OCI-LY1 (cell line): ENCODE results near the gene ATP6V1G1.
"Not testable (repeated sequence)": the region's sequence is repeated elsewhere in the genome, so short reads cannot be mapped to it uniquely, and the experiment has no call there.

Source experiments
- H2AFZ ChIP-seq: fragments of 200-600 bp; sonication (generic), shearing (Covaris generic); 2 replicates; pipeline ENCODE4 v1.6.0; 2014; ENCODE audit warnings: antibody characterized with exemption, mild to moderate bottlenecking, low read length
- H3F3A ChIP-seq: fragments of 200-600 bp; sonication (generic), shearing (Covaris generic); 2 replicates; pipeline ENCODE4 v1.6.0; 2014; ENCODE audit warnings: mild to moderate bottlenecking, antibody characterized with exemption, low read length, moderate library complexity; ENCODE audit not compliant: insufficient read depth
- H3K27ac ChIP-seq: fragments of 200-600 bp; sonication (generic); 2 replicates; pipeline ENCODE4 v1.5.1; 2014; ENCODE audit warnings: low read length, mixed run types, mild to moderate bottlenecking, low read depth; ENCODE audit not compliant: poor library complexity, severe bottlenecking
- H3K27me3 ChIP-seq: fragments of 200-600 bp; sonication (generic); 2 replicates; pipeline ENCODE4 v1.6.0; 2014; ENCODE audit warnings: antibody characterized with exemption, mild to moderate bottlenecking, low read length, moderate library complexity; ENCODE audit not compliant: insufficient read depth
- H3K36me3 ChIP-seq: fragments of 200-600 bp; sonication (generic); 2 replicates; pipeline ENCODE4 v1.6.1; 2014; ENCODE audit warnings: mild to moderate bottlenecking, antibody characterized with exemption, low read length, moderate library complexity, mixed read lengths; ENCODE audit not compliant: insufficient read depth
- H3K4me1 ChIP-seq: fragments of 200-600 bp; sonication (generic); 2 replicates; pipeline ENCODE4 v1.5.1; 2014; ENCODE audit warnings: mild to moderate bottlenecking, low read length, moderate library complexity; ENCODE audit not compliant: insufficient read depth, severe bottlenecking
- H3K4me2 ChIP-seq: fragments of 200-600 bp; sonication (generic), shearing (Covaris generic); 2 replicates; pipeline ENCODE4 v1.6.1; 2014; ENCODE audit warnings: low read length
- H3K4me3 ChIP-seq: fragments of 200-600 bp; sonication (generic); 2 replicates; pipeline ENCODE4 v1.5.1; 2014; ENCODE audit warnings: low read length, low read depth, mild to moderate bottlenecking, mixed read lengths; ENCODE audit not compliant: poor library complexity, severe bottlenecking
- H3K79me2 ChIP-seq: fragments of 200-600 bp; shearing (Covaris generic); 2 replicates; pipeline ENCODE4 v1.6.1; 2016; ENCODE audit warnings: mixed run types, low read length, mixed read lengths; ENCODE audit not compliant: insufficient read depth
- H3K9ac ChIP-seq: fragments of 200-600 bp; sonication (generic), shearing (Covaris generic); 2 replicates; pipeline ENCODE4 v1.6.1; 2014; ENCODE audit warnings: mild to moderate bottlenecking, low read length, mixed read lengths
- H3K9me2 ChIP-seq: fragments of 200-600 bp; sonication (generic), shearing (Covaris generic); 2 replicates; pipeline ENCODE4 v1.6.1; 2014; ENCODE audit warnings: low read depth, mild to moderate bottlenecking, low read length, mixed read lengths
- H3K9me3 ChIP-seq: fragments of 200-600 bp; shearing (Covaris generic); 2 replicates; pipeline ENCODE4 v1.6.1; 2014; ENCODE audit warnings: low read length, mixed read lengths
- H4K20me1 ChIP-seq: fragments of 200-600 bp; sonication (generic), shearing (Covaris generic); 2 replicates; pipeline ENCODE4 v1.6.0; 2016; ENCODE audit warnings: mild to moderate bottlenecking, low read length; ENCODE audit not compliant: insufficient read depth
- EZH2 ChIP-seq: fragments of 200-600 bp; sonication (generic), shearing (Covaris generic); IDR thresholded peaks from 2 replicates; pipeline ENCODE4 v1.8.0; 2017; ENCODE audit warnings: borderline replicate concordance, mixed run types, mild to moderate bottlenecking, antibody characterized with exemption, low read length, moderate library complexity, mixed read lengths
- TF ChIP-seq, protein P1 (sequence below): fragments of 200-600 bp; sonication (generic), shearing (Covaris generic); IDR thresholded peaks from 2 replicates; pipeline ENCODE4 v1.5.1; 2017; ENCODE audit warnings: mild to moderate bottlenecking, antibody characterized with exemption, low read length, moderate library complexity, mixed read lengths

Gene ATP6V1G1

GRCh38 chr9:114574438-114574837 lies 13.1 kb upstream of the ATP6V1G1 start:
- no peaks in the 10 kb centered on the region for H3K4me1 ChIP-seq
- H3K4me2 ChIP-seq = no peak overlapping the region
- H3K4me3 ChIP-seq = no peak overlapping the region
- H3K27ac ChIP-seq = no peak overlapping the region
- H3K9ac ChIP-seq = no peak overlapping the region
- no peaks in the 10 kb centered on the region for H3K36me3 ChIP-seq
- H3K9me3 ChIP-seq = no peaks in the 10 kb centered on the region
- H3F3A ChIP-seq = no peaks in the 10 kb centered on the region
- no peaks in the 10 kb centered on the region for H3K9me2 ChIP-seq
- peaks cover 3% of the 10 kb centered on the region; the same call in 1 of the 2 replicates for H3K27me3 ChIP-seq
- H4K20me1 ChIP-seq = no peaks in the 10 kb centered on the region
- TF ChIP-seq, protein P1, sequence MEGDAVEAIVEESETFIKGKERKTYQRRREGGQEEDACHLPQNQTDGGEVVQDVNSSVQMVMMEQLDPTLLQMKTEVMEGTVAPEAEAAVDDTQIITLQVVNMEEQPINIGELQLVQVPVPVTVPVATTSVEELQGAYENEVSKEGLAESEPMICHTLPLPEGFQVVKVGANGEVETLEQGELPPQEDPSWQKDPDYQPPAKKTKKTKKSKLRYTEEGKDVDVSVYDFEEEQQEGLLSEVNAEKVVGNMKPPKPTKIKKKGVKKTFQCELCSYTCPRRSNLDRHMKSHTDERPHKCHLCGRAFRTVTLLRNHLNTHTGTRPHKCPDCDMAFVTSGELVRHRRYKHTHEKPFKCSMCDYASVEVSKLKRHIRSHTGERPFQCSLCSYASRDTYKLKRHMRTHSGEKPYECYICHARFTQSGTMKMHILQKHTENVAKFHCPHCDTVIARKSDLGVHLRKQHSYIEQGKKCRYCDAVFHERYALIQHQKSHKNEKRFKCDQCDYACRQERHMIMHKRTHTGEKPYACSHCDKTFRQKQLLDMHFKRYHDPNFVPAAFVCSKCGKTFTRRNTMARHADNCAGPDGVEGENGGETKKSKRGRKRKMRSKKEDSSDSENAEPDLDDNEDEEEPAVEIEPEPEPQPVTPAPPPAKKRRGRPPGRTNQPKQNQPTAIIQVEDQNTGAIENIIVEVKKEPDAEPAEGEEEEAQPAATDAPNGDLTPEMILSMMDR = no peak
- TF ChIP-seq EZH2 = no peak
- H2AFZ ChIP-seq = no peak overlapping the region
- H3K79me2 ChIP-seq = no peaks in the 10 kb centered on the region

DNA sequence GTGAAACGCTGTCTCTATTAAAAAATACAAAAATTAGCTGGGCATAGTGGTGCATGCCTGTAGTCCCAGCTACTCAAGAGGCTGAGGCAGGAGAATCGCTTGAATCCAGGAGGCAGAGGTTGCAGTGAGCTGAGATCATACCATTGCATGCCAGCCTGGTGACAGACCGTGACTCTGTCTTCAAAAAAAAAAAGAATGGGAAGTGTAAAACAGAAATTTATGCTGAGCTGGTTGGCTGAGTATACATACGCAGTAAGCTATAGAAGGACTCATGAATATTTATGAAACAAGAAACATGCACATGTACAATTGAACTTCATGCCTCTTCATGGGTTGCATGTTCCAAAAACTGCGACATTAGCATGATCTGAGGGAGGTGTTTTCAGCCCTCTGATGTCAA lies 10.8 kb upstream of the ATP6V1G1 start:
- not testable (repeated sequence) for H3K4me1 ChIP-seq, H3K4me2 ChIP-seq, H3K9me3 ChIP-seq

GRCh38 chr9:114578134-114578533 lies 9.4 kb upstream of the ATP6V1G1 start:
- H3K4me1 ChIP-seq, H3F3A ChIP-seq, H2AFZ ChIP-seq, H3K4me3 ChIP-seq, H3K36me3 ChIP-seq, H4K20me1 ChIP-seq, H3K9me2 ChIP-seq, H3K9ac ChIP-seq, H3K27ac ChIP-seq, H3K27me3 ChIP-seq, H3K9me3 ChIP-seq, H3K79me2 ChIP-seq, H3K4me2 ChIP-seq: not testable (repeated sequence)

More for the DNA sequence above, 10.8 kb upstream of the ATP6V1G1 start:
- H3K79me2 ChIP-seq, H4K20me1 ChIP-seq, H3K27me3 ChIP-seq, H3F3A ChIP-seq, H3K4me3 ChIP-seq, H3K27ac ChIP-seq, H2AFZ ChIP-seq, H3K9me2 ChIP-seq, H3K9ac ChIP-seq, H3K36me3 ChIP-seq: not testable (repeated sequence)

DNA sequence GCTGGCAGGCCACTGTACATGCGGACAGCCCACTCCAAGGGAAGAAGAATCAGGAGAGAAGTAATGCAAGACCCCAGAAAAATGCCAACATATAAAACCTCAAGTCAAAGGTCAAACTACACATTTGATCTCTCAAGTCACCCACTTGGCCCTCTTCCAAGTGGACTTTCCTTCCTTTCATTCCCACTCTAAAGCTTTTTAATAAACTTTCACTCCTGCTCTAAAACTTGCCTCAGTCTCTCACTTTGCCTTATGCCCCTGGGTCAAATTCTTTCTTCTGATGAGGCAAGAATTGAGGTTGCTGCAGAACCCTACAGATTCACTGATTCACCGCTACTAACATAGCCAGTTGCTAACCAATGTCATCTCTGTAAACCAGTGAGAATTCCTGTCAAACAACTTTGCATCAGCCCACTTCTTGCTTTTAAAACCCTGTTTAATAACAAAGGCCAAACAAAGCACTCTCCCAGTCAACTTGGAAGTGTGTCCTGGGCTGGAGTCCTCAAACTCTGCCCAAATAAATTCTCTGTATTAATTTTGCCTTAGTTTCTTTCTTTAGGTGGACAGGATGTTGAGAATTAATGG lies 6.9 kb upstream of the ATP6V1G1 start:
- TF ChIP-seq EZH2 = no peak
- TF ChIP-seq, protein P1 = no peak

More for the DNA sequence above, 6.9 kb upstream of the ATP6V1G1 start:
- Histone ChIP-seq H3F3A (no peaks in the 10 kb centered on the region), H2AFZ (no peak overlapping the region), H3K9me2 (no peaks in the 10 kb centered on the region), H3K27ac (no peak overlapping the region), H3K27me3 (peaks cover 3% of the 10 kb centered on the region; the same call in 1 of the 2 replicates), H3K9ac (no peak overlapping the region), H3K4me2 (no peak overlapping the region), H3K4me3 (no peak overlapping the region), H3K79me2 (no peaks in the 10 kb centered on the region), H4K20me1 (no peaks in the 10 kb centered on the region), H3K4me1 (no peaks in the 10 kb centered on the region), H3K36me3 (no peaks in the 10 kb centered on the region), H3K9me3 (no peaks in the 10 kb centered on the region)
